ENCODE results near the gene RAD18. TPM values are rescaled to one million over a fixed set of nuclear protein-coding genes. Genes with fewer than 3 reads are reported as not detected.

Gene RAD18
- total RNA-seq, 4 donors from 2014 or later = 8.6 to 11.9 (median 9.7) TPM

DNA sequence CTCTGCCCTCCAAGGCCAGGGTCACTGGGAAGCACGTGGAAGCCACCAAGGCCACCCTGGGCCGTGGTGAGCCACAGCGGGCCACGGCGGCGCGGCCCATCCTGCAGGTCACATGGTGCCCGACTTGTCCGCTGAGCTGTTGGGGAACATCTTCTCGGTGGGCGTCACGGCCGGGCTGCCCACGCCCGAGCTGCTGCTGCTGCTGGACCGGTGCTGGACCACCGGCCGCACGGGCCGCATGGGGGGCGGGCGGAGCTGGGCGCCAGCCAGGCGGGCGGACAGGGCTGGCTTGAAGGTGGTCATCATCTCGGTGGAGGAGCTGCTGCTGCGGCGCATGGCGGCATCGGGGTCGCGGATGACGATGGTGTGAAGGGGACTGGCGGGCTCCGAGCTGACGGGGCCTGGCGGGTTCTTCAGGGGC lies 22.1 kb upstream of the RAD18 start:
- DNase-seq = no peak
- H3K27me3 ChIP-seq = no peaks in the 10 kb centered on the region
- H3K9me3 ChIP-seq = no peaks in the 10 kb centered on the region
- TF ChIP-seq POLR2AphosphoS5 (IDR thresholded peaks at IDR 0.05) (no peak), EP300 (IDR thresholded peaks at IDR 0.05; ENCODE audit: low read depth) (no peak), POLR2A (IDR thresholded peaks at IDR 0.05) (no peak), CTCF (IDR thresholded peaks at IDR 0.05) (no peak)
- H3K27ac ChIP-seq = no peak overlapping the region
- peaks cover 0 to 10% (median 4%) of the 10 kb centered on the region in 4 donors for H3K4me1 ChIP-seq
- H3K36me3 ChIP-seq = no peaks in the 10 kb centered on the region
- WGBS, 2 donors (ENCODE audit: low coverage in 1 of 2) = 98% methylated on average over 22 of the region's 37 CpGs; no CpG with 5 or more reads in 1 of the 2 donors
- intact Hi-C loops (cut with DNase I; ENCODE audit: low total_unique reads) = loop anchor here (5.0 kb wide), 1 partner anchor 82 kb away; no protein-coding TSS in a partner anchor
- H3K4me3 ChIP-seq = no peak overlapping the region
- in situ Hi-C loops (cut with MboI; ENCODE audit: low pct_ligation_motif_present in 1 of 4, low pct_unique_long_range_greater_than_20kb in 1 of 4, low sequenced_read_pairs in 3 of 4) = no loop called here

DNA sequence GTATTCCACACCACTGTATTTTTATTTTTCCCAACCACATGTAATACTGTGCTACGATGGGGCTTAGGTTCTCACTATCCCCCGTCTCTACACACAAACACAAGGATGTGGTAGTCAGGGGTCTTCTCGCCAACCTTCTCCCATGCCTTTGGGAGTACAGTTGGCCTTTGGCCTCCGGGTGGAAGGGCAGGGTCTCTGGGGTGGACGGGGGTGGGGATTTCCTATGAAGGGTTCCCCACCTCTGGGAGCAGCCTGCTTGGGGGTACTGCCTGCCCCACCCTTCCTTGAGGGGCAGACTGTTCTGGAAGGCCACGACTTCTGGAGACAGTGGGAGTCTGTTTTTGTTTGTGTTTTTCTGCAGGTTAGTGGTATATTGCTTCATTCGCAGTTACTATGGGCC lies 21.3 kb upstream of the RAD18 start:
- H3K36me3 ChIP-seq = no peaks in the 10 kb centered on the region
- peaks cover 0 to 10% (median 4%) of the 10 kb centered on the region in 4 donors for H3K4me1 ChIP-seq
- in situ Hi-C loops (cut with MboI; ENCODE audit: low pct_ligation_motif_present in 1 of 4, low pct_unique_long_range_greater_than_20kb in 1 of 4, low sequenced_read_pairs in 3 of 4) = no loop called here
- 85 to 89% methylated on average over 4 to 7 of the region's 7 CpGs for WGBS, 2 donors (ENCODE audit: low coverage in 1 of 2)
- TF ChIP-seq CTCF (IDR thresholded peaks at IDR 0.05) = no peak
- TF ChIP-seq EP300 (IDR thresholded peaks at IDR 0.05; ENCODE audit: low read depth) = no peak
- TF ChIP-seq POLR2AphosphoS5 (IDR thresholded peaks at IDR 0.05) = no peak
- no peak for TF ChIP-seq POLR2A (IDR thresholded peaks at IDR 0.05)
- H3K27me3 ChIP-seq = no peaks in the 10 kb centered on the region
- H3K27ac ChIP-seq = no peak overlapping the region
- DNase-seq = no peak
- no peak overlapping the region for H3K4me3 ChIP-seq
- intact Hi-C loops (cut with DNase I; ENCODE audit: low total_unique reads) = no loop called here
- H3K9me3 ChIP-seq = no peaks in the 10 kb centered on the region

- TF ChIP-seq CTCF (IDR thresholded peaks at IDR 0.05) (no peak), EP300 (IDR thresholded peaks at IDR 0.05; ENCODE audit: low read depth) (no peak), POLR2A (IDR thresholded peaks at IDR 0.05) (no peak), POLR2AphosphoS5 (IDR thresholded peaks at IDR 0.05) (no peak)
- Histone ChIP-seq H3K36me3 (no peaks in the 10 kb centered on the region), H3K27ac (no peak overlapping the region), H3K27me3 (no peaks in the 10 kb centered on the region), H3K4me1 (peaks cover 0 to 10% (median 4%) of the 10 kb centered on the region in 4 donors), H3K4me3 (no peak overlapping the region), H3K9me3 (no peaks in the 10 kb centered on the region)
- 82 to 93% methylated on average over 6 of the region's 6 CpGs for WGBS, 2 donors (ENCODE audit: low coverage in 1 of 2)
- DNase-seq = no peak
- in situ Hi-C loops (cut with MboI; ENCODE audit: low pct_ligation_motif_present in 1 of 4, low pct_unique_long_range_greater_than_20kb in 1 of 4, low sequenced_read_pairs in 3 of 4) (no loop called here), intact Hi-C loops (cut with DNase I; ENCODE audit: low total_unique reads) (no loop called here)
Measured at GRCh38 chr3:8984081-8984480, 20.8 kb upstream of the RAD18 start.

DNA sequence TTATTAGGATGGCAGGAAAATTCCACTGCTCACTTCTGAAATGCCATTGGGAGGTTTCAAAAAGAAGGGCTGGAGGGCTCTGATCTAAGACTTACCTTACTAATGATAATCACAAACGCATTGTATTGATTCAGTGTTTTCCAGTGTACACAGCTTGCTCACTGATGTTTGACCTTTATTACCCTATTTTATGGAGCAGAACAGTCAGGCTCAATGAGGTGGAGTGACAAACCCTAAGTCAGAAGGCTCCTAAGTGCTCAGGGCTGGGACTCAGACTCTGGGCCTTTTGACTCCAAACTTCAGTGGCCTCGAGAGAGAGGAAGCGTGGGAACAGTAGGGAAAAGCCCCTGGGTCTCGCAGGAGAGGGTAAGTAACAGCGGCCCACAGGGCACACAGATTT lies 20.3 kb upstream of the RAD18 start:
- TF ChIP-seq POLR2A (IDR thresholded peaks at IDR 0.05) (no peak), POLR2AphosphoS5 (IDR thresholded peaks at IDR 0.05) (no peak), EP300 (IDR thresholded peaks at IDR 0.05; ENCODE audit: low read depth) (no peak), CTCF (IDR thresholded peaks at IDR 0.05) (no peak)
- no peaks in the 10 kb centered on the region for H3K27me3 ChIP-seq
- 74% methylated on average over 5 of the region's 5 CpGs; no CpG with 5 or more reads in 1 of the 2 donors for WGBS, 2 donors (ENCODE audit: low coverage in 1 of 2)
- H3K9me3 ChIP-seq = no peaks in the 10 kb centered on the region
- H3K36me3 ChIP-seq = no peaks in the 10 kb centered on the region
- in situ Hi-C loops (cut with MboI; ENCODE audit: low pct_ligation_motif_present in 1 of 4, low pct_unique_long_range_greater_than_20kb in 1 of 4, low sequenced_read_pairs in 3 of 4) (no loop called here), intact Hi-C loops (cut with DNase I; ENCODE audit: low total_unique reads) (no loop called here)
- DNase-seq = no peak
- H3K4me3 ChIP-seq = no peak overlapping the region
- H3K27ac ChIP-seq = no peak overlapping the region
- peaks cover 0 to 10% (median 4%) of the 10 kb centered on the region in 4 donors for H3K4me1 ChIP-seq

Measured in transverse colon (tissue), 4 donors.